Activated naive CD4-positive, alpha-beta T cell treated with anti-CD3 and anti-CD28 coated beads, Interleukin-2, amount 10 ng/mL, durations not matched to agents 7 days and 5 days (primary cell): ENCODE measurements around the gene MRI1.

Experiments
- CTCF ChIA-PET: fragments of 350-600 bp; sonication (Branson Sonifier 250); formaldehyde crosslinking; loops from one replicate; lab custom pipeline; 2021; ENCODE audit warnings: antibody characterized with exemption; lab: Charles Lee
- DNase-seq: peaks from one replicate; pipeline ENCODE4 v3.0.0-alpha.2; 2020
- H3K27ac Mint-ChIP-seq: one replicate; pipeline ENCODE4 v1.8.0; 2021; ENCODE audit warnings: mild to moderate bottlenecking, moderate library complexity, mixed read lengths
- H3K27me3 Mint-ChIP-seq: one replicate; pipeline ENCODE4 v1.8.0; 2021; ENCODE audit warnings: mild to moderate bottlenecking, mixed read lengths
- H3K36me3 Mint-ChIP-seq: one replicate; pipeline ENCODE4 v1.8.0; 2021; ENCODE audit warnings: mixed read lengths
- H3K4me1 Mint-ChIP-seq: one replicate; pipeline ENCODE4 v1.8.0; 2021; ENCODE audit warnings: mixed read lengths
- H3K4me3 Mint-ChIP-seq: one replicate; pipeline ENCODE4 v1.8.0; 2021; ENCODE audit warnings: mild to moderate bottlenecking, moderate library complexity, mixed read lengths
- H3K9me3 Mint-ChIP-seq: one replicate; pipeline ENCODE4 v1.8.0; 2021; ENCODE audit warnings: mixed read lengths

The MRI1 gene

GRCh38 chr19:13812544-13812943 is 48.2 kb downstream of the MRI1 start:
- Mint-ChIP-seq H3K4me1 (peaks cover 5% of the 10 kb centered on the region), H3K36me3 (peaks cover 15% of the 10 kb centered on the region), H3K4me3 (no peak overlapping the region), H3K27me3 (no peaks in the 10 kb centered on the region), H3K9me3 (no peaks in the 10 kb centered on the region), H3K27ac (no peak overlapping the region)
- DNase-seq = no peak
- CTCF ChIA-PET = no interaction called here

GRCh38 chr19:13813147-13813546 is 48.8 kb downstream of the MRI1 start:
- Mint-ChIP-seq H3K36me3 (peaks cover 15% of the 10 kb centered on the region), H3K4me3 (no peak overlapping the region), H3K4me1 (peaks cover 5% of the 10 kb centered on the region), H3K27me3 (no peaks in the 10 kb centered on the region), H3K9me3 (no peaks in the 10 kb centered on the region), H3K27ac (no peak overlapping the region)
- CTCF ChIA-PET = no interaction called here
- DNase-seq = no peak

GRCh38 chr19:13814550-13814949 is 50.2 kb downstream of the MRI1 start:
- Mint-ChIP-seq H3K4me1 (peaks cover 5% of the 10 kb centered on the region), H3K9me3 (no peaks in the 10 kb centered on the region), H3K27me3 (no peaks in the 10 kb centered on the region), H3K36me3 (peaks cover 11% of the 10 kb centered on the region), H3K4me3 (no peak overlapping the region), H3K27ac (no peak overlapping the region)
- no peak for DNase-seq
- CTCF ChIA-PET = interaction anchor here (0.5 kb wide), 1 partner anchor 28 kb away, joined by 3 read pairs; no protein-coding TSS in a partner anchor

GRCh38 chr19:13817018-13817614 is 52.8 kb downstream of the MRI1 start:
- no peak for DNase-seq
- Mint-ChIP-seq H3K27me3 (no peaks in the 10 kb centered on the region), H3K27ac (no peak overlapping the region), H3K4me1 (peaks cover 5% of the 10 kb centered on the region), H3K9me3 (no peaks in the 10 kb centered on the region), H3K4me3 (no peak overlapping the region), H3K36me3 (peaks cover 14% of the 10 kb centered on the region)
- CTCF ChIA-PET = no interaction called here

GRCh38 chr19:13817615-13818371 is 53.5 kb downstream of the MRI1 start:
- CTCF ChIA-PET = no interaction called here

GRCh38 chr19:13819238-13819637 is 54.9 kb downstream of the MRI1 start:
- H3K4me3 Mint-ChIP-seq = no peak overlapping the region
- no peak overlapping the region for H3K27ac Mint-ChIP-seq
- H3K4me1 Mint-ChIP-seq = peaks cover 5% of the 10 kb centered on the region
- CTCF ChIA-PET = interaction anchor here (0.6 kb wide), 2 partner anchors 15 to 18 kb away, joined by 3 to 4 read pairs; no protein-coding TSS in a partner anchor
- DNase-seq = no peak
- peaks cover 10% of the 10 kb centered on the region for H3K36me3 Mint-ChIP-seq
- no peaks in the 10 kb centered on the region for H3K9me3 Mint-ChIP-seq
- no peaks in the 10 kb centered on the region for H3K27me3 Mint-ChIP-seq

More at GRCh38 chr19:13817615-13818371, 53.5 kb downstream of the MRI1 start:
- H3K9me3 Mint-ChIP-seq = no peaks in the 10 kb centered on the region
- H3K4me3 Mint-ChIP-seq = no peak overlapping the region
- no peak for DNase-seq
- peaks cover 5% of the 10 kb centered on the region for H3K4me1 Mint-ChIP-seq
- H3K36me3 Mint-ChIP-seq = peaks cover 14% of the 10 kb centered on the region
- H3K27me3 Mint-ChIP-seq = no peaks in the 10 kb centered on the region
- H3K27ac Mint-ChIP-seq = no peak overlapping the region

GRCh38 chr19:13821292-13821691 is 57.0 kb downstream of the MRI1 start:
- H3K4me1 Mint-ChIP-seq = peaks cover 5% of the 10 kb centered on the region
- H3K27me3 Mint-ChIP-seq = no peaks in the 10 kb centered on the region
- no peak for DNase-seq
- CTCF ChIA-PET = interaction anchor here (0.7 kb wide), 1 partner anchor 543 kb away, joined by 4 read pairs; no protein-coding TSS in a partner anchor
- H3K27ac Mint-ChIP-seq = no peak overlapping the region
- no peak overlapping the region for H3K4me3 Mint-ChIP-seq
- no peaks in the 10 kb centered on the region for H3K9me3 Mint-ChIP-seq
- peaks cover 17% of the 10 kb centered on the region for H3K36me3 Mint-ChIP-seq

GRCh38 chr19:13823256-13823655 is 58.9 kb downstream of the MRI1 start:
- Mint-ChIP-seq H3K9me3 (no peaks in the 10 kb centered on the region), H3K27ac (no peak overlapping the region), H3K4me3 (no peak overlapping the region), H3K27me3 (no peaks in the 10 kb centered on the region), H3K4me1 (peaks cover 5% of the 10 kb centered on the region), H3K36me3 (peaks cover 15% of the 10 kb centered on the region)
- CTCF ChIA-PET = interaction anchor here (0.6 kb wide), 1 partner anchor 546 kb away, joined by 3 read pairs; no protein-coding TSS in a partner anchor
- DNase-seq = no peak
